ENCODE measurements around the gene OR52E5.

OR52E5 gene

DNA sequence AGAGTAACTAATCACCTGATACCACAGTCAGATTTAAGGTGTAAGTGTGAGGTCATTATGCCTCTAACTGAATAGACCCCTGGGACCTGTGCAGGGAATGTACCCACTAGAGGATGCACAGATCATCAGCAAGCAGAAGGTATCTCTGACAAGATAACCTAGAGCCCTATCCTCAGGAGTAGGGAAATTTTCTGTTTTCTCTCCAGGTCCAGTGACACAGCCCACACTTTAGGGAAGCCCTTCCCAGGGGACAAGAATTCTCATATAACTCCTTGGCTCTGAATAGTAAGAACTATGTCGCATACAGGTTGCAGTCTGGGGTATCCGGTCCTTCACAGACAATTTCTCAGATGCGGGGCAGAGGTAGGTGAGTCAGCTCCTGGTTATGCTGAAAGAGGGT lies at the start of gene OR52E5:
Gene OR52E5 (plus strand): TSS at position 301 of the 400 bp plus-strand sequence. CDS start 7,569 bp downstream, outside the sequence.
- no peak for DNase-seq

DNA sequence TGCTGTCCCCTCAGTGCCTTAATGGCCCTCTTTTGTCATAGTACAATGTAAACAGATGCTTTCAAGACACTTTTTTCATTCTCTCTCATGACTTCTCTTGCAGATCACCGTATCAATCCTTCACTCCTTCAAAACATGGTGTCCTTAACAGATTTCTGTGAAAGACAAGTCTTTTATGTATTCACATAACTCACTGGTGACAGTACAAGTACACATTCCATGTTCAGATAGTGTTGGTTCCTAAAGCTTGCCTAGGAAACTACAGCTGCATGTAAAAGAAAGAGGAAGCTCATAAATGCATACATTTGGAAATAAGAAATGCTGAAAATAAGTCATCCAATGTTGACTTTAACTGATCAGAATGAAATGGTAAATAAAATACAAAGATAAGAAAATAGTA lies 46.3 kb upstream of the OR52E5 start:
- no peak for DNase-seq

DNA sequence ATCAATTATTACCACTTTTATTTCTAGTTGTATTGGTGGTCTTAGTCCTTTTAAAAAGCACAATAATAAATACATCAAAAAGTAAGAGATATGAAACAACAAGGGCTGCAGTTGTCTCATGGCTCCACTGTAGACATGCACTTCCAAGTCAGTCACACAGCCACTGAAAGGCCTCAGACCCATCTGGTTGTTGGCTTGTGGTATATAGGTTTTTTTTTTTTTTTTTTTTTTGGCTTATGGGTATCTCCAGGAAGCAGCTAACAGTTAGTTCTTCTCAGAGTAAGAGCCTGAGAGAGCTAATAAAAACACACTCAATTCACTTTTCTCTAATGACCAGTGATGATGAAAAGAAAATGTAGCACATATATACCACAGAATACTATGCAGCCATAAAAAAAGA lies 45.3 kb upstream of the OR52E5 start:
- no peak for DNase-seq

DNA sequence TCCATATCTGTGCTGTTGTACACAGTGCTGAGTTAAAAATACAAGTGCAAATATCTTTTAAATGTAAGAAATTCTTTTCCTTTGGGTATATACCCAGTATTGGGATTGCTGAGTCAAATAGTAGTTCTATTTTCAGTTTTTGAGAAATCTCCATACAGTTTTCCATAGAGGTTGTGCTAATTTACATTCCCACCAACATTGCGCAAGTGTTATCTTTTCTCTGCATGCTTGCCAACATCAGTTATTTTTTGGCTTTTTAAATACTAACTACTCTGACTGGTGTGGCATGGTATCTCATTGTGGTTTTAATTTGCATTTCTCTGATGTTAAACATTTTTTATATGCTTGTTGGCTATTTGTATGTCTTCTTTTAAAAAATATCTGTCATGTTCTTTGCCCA lies 42.0 kb upstream of the OR52E5 start:
- DNase-seq = no peak

DNA sequence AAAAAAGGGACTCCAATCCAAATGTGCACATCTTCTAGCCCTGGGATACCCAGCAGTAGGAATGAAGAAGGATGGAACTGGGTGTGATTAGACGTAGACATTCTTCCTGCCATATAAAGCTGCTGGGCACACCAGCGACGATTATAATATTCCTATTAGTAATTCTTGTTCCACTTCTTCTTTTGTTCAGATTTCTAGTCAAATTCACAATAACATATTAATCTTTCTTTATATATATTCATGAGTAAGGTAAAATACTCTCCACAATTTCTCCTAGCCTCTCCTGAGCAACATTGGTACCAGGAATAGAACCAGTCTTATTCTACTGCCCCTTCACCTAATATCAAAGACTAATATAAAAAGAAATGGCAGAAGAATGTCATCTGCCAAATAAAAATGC lies 35.4 kb upstream of the OR52E5 start, which contains the start of gene OR52E8:
Gene OR52E8 (minus strand): TSS at position 101 of the 400 bp plus-strand sequence. CDS start 0 bp downstream, at position 101.
- DNase-seq = no peak

DNA sequence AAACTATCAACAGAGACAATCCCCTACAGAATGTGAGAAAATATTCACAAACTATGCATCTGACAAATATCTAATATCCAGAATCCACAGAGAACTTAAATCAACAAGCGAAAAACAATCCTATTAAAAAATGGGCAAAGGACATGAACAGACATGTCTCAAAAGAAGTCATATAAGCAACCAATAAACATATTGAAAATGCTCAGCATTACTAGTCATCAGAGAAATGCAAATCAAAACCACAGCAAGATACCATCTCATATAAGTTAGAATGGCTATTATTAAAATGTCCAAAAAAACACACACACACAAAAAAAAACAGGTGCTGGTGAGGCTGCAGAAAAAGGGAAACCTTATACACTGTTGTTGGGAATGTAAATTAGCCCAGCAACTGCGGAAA lies 27.2 kb upstream of the OR52E5 start:
- no peak for DNase-seq

DNA sequence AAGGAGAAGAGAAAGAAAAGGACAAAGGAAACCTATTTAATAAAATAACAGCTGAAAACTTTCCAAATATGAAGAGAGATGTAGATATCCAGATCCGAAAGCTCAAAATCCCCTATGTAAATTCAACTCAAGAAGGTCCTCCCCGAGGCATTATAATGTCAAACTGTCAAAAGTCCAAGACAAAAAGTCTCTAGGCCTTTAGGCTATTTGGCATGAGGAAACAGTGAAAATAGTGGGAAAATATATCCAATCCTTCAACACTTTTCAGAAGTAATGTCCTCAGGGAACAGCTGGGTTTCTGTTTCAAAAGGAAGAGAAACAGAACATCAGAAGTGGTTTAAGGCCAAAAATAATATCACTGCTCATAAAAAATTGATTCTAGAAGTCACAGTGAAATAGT lies 14.4 kb upstream of the OR52E5 start:
- DNase-seq = no peak

DNA sequence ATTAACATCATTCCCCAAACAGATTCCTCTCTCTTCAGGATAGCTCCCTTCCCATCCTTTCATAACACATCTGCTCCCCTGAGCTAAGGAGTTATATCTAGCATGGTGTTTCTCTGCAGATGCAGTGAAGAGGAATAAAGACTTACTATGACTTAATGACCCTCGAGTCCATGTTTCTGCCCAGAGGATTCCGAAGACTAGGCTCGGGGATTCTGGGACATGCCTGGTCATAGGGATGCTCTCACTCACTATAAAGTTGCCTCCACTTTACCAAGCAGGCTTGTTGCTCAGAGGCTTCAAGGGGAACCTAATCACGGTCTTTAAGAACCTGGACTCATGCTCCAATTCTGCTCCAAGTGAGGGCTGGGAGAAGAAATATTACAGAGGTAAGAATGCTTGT lies 12.7 kb upstream of the OR52E5 start, which contains the start of gene OR52E4:
Gene OR52E4 (plus strand): TSS at position 301 of the 400 bp plus-strand sequence. CDS start 3,664 bp downstream, outside the sequence.
- DNase-seq = no peak

DNA sequence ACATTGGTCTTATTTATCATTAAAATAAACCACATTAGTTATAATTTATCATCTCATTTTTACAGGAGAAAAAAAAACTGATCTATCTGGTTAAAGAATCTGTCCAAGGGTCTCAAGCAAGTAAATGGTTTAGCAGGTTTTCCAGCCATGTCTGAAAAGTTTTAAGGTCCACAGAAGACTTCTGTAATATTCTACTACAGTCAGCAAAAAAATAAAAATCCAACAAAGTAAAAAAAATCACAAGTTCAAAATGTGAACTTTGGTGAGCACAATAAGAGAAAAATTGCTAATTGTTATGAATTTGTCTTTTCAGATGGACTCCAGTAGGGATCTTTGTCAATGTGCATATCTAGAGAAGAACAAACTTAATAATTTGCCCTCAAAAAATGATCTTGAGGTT lies 11.3 kb upstream of the OR52E5 start:
- DNase-seq = no peak

DNA sequence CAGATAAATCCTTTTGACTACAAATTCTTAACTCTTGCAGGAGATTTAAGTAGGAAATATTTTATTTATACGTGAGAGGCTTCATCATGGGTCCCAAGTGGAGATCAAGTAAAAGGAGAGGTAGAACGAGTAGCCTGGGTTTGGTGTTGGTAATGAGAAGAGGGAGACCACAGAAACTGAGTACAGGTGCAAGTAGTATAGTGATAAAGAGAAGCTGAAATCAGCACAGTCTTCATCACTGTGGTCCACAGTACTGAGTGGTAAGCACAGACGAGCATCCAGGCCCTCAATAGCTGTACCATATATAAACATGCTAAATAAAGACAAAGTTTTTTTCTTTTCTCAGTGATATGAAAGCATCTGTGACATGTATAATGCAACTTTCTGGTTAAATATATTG lies 5.8 kb upstream of the OR52E5 start:
- DNase-seq = no peak

DNA sequence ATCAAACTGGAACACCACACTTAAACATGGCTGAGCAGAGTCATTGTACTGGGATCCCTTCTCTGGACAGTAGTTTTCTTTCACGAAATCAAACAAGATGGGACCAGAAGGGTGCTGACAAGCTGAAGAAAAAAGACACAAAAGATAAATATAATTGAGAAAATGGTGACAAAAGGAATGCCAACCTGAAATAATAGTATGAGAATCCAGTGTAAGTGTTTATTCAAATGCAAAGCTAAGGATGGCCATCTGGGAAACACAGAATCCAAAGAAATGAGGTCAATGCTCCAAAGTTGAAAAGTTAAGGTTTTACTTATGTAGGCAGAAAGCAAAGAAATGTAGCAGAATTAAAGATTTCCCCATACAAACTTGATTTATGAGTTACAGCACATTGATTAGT lies 5.3 kb upstream of the OR52E5 start:
- DNase-seq = no peak

DNA sequence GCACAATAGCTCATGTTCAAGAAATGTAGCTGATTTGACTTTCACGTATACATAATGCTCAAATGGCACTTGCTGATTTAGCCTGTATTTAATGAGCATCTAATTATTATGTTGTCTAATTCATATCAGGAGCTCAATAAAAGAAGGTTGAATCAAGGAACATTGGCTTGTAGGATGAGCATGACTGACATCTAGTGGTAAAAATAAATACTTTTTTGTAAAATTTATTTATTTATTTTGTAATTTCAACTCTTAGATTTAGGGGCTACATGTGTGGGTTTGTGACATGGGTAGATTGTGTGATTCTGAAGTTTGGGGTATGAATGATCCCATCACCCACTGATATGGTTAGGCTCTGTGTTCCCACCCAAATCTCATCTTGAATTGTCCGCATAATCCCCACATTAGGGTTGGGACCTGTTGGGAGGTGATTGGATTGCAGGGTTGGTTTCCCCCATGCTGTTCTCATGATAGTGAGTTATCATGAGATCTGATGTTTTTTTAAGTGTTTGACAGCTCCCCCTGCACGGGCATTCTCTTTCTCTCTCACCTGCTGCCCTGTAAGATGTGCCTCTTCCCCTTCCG lies 1.7 kb upstream of the OR52E5 start:
- DNase-seq = peak; percentile 3

DNA sequence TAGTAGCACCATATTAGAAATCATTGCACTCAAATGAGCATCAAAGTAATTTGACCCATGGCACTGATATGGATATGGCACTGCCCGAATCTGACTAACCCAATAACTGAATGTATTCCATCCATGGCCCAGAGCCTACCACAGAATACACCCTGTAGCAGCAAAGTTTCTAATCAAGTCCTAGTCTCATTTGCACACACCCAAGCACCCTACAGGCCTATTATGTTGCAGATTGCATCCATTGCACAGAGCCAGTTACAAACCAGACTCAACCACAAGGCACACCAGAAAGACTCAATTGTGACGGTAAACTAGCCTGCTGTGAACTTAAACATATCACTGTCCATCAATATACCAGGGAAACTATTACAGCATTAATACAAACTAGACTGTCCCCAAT lies 6.5 kb downstream of the OR52E5 start:
- DNase-seq = no peak

DNA sequence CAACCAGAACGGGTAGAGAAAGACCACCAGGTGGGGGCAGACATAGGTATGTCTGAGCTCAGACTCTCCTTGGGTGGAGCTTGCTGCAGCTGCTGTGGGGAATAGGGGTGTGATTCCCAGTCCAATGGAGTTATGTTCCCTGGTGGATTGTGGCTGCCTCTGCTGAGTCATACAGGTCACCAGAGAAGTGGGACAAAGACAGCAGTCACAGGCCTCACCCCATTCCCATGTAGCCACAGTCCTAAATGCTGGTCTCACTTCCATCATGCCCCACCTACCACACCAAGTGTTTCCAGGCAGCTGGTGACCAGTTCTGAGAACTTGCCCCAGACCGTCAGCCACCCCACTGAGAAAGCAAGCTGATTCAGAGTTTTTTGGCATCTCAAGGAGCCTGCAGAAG lies 17.5 kb downstream of the OR52E5 start:
- DNase-seq = no peak

DNA sequence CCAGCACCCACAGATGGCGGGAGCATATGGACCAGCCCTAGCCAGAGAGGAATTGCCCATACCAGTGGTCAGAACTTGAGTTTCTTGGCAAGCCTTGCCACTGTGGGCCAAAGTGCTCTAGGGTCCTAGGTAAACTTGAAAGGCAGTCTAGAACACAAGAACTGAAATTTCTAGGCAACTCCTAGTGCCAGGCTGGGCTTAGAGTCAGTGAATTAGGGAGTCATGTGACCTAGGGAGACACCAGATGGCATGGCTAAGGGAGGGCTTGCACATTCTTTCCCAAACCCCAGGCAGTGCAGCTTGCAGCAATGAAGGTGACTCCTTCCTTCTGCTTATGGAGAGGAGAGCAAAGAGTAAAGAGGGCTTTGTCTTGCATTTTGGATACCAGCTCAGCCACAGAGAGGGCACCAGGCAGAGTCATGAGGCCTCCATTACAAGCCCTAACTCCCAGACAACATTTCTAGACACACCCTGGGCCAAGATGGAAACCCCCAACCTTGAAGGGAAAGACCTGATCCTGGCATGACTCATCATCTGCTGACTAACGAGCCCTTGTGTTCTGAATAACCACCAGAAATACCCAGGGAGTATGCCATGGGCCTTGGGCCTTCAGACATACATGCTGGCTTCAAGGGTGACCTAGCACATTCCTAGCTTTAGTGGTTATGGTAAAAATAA lies 29.9 kb downstream of the OR52E5 start:
- no peak for DNase-seq

DNA sequence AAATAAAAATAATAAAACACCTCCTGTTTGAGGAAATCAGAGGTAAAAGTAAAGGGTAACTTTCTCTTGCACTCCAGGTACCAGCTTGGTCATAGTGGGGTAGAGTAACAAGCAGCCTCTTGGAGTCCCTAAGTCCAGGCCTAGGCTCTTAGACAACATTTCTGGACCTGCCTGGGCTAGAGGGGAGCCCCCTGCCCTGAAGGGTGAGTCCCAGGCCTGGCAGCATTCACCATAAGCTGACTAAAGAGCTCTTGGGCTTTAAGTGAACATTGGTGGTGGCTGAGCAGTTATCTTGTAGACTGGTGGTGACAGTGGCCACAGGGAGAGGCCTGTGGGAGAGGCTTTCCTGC lies 30.4 kb downstream of the OR52E5 start:
- DNase-seq = no peak

DNA sequence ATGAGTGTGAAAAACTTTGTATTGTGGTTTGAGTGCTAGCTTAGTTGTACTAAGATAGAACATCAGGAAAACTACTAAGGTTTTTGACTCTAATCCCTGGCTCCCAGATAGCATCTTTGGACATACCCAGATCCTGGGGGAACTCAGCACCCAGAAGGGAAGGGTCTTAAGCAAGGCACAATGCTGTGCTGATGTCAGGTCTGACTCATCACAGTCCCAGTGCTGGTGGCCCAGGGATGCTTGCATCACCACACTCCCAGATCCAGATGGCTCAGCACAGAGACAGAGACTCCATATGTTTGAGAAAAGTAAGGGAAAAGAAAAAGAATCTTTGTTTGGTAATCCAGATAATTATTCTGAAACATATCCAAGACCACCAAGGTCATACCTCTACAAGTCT lies 30.8 kb downstream of the OR52E5 start:
- no peak for DNase-seq

DNA sequence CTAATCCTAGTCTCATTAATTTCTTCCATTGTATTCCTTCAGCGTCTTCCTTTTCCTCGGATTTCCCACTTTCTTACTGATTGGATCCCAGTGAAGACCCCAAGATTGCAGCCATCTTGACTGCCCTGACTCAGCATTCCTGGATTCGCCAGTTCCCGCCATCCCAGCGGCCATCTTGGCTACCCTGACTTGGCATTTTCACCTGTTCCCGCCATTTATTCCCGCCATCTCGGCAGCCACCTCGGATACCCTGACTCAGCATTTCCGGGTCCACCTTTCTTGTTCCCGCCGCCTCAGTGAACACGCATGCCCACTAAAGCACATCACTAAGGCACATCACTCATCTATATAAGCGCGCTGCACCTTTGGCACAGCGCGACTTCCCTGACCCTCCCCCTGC lies 35.3 kb downstream of the OR52E5 start:
- no peak for DNase-seq

DNA sequence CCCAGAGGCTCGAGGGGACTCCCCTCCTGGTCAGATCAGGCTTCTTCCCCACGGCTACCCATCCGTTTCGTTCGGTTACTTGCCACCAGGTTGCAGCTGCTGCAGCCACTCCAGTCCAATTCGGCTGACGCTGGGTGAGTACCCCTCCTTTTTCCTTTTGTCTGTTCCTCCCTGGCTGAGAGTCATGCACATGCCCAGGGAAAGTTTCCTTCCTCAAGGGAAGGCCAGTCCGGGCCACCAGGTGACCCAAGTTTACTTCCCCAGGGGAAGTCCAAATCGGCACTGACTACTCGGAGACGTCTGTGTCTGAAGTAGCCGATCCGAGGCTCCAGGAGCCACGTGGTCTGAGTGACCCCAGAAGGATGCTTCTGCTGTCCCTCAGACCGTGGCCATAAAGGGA lies 35.8 kb downstream of the OR52E5 start:
- no peak for DNase-seq

DNA sequence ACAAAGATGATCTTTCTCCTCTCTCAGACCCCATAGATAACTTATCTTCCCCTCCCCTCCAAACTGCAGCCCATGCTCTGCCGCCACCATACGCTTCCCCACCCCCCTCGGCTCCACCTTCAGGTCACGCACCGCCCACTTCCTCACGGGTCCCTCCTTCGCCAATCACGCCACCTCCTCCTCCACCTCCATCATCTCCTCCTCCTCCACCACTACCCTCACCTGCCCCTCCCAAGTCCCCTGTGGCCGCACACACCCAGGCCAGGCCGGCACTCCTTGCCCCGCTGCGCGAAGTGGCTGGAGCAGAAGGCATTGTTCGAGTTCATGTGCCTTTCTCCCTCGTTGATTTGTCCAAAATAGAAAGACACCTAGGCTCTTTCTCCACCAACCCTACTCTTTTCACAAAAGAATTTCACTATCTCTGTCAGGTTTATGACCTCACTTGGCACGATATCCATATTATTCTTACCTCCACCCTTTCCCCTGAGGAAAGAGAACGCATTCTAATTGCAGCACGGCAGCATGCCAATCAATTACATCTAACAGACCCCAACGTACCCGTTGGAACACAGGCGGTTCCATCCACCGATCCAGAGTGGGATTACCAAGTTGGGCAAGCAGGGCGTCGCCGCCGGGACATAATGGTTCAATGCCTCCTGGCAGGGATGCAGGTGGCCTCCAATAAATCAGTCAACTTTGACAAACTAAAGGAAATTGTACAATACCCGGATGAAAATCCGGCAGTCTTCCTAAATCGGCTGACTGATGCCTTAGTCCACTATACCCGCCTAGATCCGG lies 36.8 kb downstream of the OR52E5 start:
- no peak for DNase-seq

DNA sequence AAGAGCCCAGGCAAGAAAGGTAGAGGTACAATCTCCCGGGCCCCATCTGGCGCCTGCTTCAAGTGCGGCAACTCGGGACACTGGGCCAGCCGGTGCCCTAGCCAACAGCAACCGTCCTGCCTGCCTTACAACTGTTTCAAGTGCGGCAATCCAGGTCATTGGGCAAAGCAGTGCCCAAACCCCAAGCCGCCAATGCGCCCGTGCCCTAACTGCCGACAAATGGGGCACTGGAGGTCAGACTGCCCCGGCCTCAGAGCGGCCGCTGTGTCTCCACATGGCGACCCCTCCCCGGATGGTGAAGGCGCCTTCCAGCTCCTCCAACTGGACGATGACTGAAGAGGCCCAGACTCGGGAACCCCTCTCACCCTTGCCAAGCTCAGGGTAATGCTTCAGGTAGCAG lies 37.6 kb downstream of the OR52E5 start:
- DNase-seq = no peak

DNA sequence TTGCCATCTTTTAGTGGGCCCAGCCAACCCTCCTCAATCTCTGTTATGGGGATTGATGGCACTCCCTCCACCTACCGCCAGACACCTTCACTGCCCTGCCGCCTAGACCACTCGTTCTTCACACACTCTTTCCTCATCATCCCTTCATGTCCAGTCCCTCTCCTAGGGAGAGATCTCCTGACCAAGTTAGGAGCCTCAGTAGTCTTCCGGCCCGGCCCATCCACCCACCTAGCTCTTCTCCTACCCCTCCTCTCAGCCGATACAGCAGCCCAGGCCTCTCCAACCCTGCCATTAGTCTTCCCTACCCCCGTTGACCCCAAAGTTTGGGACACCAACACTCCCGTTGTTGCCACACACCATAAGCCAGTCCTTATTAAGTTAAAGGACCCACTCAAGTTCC lies 38.1 kb downstream of the OR52E5 start:
- no peak for DNase-seq

DNA sequence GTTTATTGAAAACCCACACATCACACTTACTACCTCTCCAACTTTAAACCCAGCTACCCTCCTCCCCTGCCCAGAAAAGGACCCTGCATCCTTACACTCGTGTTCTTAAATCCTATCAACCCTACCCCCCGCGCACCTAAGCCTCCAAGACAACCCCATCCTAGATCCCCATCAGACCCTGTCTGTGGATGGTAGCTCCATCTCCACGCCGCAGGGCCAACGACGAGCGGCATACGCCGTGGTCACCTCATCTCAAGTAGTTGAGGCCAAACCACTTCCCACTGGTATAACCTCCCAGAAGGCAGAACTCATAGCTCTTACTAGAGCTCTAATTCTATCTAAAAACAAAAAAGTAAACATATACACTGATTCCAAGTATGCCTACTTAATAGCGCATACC lies 39.7 kb downstream of the OR52E5 start:
- DNase-seq = no peak

DNA sequence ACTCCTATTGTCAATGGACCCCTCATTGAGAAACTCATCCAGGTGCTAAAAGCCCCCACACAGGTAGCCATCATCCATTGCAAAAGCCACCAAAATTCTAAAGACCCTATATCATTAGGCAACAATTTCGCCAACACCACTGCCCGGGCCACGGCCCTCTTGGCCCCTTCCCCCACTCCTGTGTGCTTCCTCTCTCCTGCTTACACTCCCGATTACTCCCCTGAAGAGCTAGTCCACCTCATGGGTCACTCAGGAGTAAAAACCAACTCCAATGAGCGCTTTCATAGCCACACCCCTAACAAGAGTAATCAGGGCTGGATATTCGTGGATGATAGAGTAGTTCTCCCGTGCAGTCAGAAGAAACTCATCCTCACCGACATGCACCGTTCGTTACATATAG lies 40.1 kb downstream of the OR52E5 start:
- DNase-seq = no peak

Measured in fibroblast of skin of right biceps (primary cell).